GM19351 (cell line): Measurements from ENCODE around the gene BRDT.
A peak's percentile ranks its signal among the peaks of the same experiment; 100 is the strongest.

ENCODE experiments used
- ATAC-seq: cut with Tn5 transposase; IDR thresholded peaks from one replicate; pipeline ENCODE4 v1.9.1; 2021; ENCODE audit warnings: mild to moderate bottlenecking, moderate library complexity; ENCODE audit not compliant: unreplicated experiment

The BRDT gene

DNA sequence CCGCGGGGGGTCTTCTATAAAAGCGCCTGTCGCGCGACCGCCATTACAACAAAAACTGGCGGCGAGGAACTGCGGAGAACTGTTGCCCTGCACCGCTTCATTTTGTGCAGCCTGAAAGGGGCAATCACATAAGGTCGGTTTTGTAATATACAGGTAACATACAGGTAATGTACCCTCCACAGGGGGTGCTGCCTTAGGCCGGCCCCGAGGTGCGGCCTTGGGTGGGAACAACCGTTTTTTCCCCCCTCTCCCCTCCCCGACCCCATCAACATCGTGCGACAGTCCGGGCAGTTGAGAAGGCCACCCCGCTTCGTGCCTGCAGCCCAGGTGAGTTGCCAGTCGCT lies at the start of gene BRDT:
Gene BRDT (plus strand): TSS at position 46 of the 344 bp plus-strand sequence. CDS start 13,354 bp downstream, outside the sequence.
- ATAC-seq: no peak

DNA sequence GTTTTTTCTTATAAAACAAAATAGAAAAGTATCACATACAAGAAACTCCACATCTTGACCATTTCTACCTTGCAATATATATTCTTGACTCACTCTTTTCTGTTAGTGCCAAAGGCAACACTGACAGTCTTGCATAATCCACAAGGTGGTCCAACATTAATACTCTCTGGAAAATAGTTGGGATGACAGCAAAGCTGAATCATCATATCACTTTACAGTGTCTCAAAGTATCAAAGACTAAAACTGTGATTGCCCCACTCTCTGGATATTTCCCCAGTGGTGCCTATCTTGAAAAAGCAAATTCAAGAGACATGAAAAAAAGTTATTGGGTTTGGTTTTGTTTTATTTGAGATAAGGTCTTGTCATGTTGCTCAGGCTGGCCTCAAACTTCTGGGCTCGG lies 48.6 kb upstream of the BRDT start:
- no peak for ATAC-seq

DNA sequence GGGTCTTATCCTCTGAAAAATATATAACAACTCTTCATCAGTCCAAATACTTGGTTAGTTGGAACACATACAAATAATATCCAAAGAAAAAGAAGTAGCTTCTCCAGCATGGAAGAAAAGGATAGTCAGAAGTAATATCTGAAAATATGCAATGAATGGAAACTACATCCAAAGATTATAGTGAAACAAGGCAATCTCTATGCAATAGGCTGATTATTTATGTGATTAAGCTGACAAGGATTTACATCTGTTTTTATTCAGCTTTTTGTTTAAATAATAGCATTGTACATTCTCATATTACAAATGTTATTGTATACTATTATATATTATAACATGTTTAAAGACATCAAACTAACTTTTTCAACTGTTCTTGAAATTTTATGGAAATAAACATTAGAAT lies 48.0 kb upstream of the BRDT start:
- no peak for ATAC-seq

DNA sequence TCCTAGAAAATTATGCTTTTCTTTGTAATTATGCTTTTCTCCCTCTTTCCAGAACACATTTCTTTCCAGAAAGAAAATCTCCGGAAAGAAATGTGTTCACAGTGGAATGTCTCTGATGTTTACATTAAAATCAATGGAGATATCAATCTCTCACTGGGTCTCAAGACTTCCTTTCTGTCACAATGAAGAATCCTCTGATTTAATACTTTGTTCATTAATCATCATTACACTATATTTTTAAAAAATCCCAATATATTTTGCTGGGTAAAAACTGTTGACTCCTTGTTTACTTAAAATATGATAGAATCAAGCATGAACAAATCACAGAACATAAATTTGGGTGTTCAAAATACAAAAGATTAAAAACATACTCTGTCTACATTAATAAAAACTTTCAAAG lies 36.9 kb upstream of the BRDT start:
- ATAC-seq: no peak

DNA sequence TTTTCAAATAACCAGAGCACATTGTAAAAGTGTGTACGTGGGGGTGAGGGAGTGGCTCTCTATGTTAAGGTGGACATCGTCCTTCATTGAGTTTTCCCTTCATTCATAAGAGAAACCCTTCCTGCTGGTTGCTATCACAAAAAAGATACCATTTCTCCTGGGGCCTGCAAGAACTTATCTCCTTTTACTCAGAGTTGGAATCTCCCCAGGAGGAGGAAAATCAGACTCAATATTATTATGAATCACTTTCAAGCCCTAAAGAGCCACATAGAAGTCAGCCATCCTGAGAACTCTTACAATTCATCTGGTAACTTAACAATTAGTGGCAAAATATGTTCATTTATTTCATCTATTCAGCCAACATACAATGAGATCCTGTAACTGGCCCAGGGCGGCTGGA lies 36.2 kb upstream of the BRDT start:
- no peak for ATAC-seq

DNA sequence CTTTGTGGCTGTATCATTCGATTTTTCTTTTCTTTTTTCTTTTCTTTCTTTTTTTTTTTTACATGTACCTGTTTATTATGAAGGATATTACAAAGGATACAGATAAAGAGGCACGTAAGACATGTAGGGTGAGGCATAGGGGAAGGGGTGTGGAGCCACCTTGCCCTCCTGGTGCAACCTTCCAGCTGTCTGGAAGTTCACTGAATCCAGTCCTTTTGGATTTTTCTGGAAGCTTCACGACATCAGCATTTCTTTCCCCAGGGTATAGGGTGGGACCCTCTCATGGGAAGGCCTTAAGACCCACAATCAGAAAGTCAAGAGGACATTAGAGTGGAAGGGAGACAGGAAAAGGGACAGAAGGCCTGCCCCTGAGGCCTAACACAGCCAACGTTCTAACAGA lies 33.2 kb upstream of the BRDT start:
- ATAC-seq: no peak

DNA sequence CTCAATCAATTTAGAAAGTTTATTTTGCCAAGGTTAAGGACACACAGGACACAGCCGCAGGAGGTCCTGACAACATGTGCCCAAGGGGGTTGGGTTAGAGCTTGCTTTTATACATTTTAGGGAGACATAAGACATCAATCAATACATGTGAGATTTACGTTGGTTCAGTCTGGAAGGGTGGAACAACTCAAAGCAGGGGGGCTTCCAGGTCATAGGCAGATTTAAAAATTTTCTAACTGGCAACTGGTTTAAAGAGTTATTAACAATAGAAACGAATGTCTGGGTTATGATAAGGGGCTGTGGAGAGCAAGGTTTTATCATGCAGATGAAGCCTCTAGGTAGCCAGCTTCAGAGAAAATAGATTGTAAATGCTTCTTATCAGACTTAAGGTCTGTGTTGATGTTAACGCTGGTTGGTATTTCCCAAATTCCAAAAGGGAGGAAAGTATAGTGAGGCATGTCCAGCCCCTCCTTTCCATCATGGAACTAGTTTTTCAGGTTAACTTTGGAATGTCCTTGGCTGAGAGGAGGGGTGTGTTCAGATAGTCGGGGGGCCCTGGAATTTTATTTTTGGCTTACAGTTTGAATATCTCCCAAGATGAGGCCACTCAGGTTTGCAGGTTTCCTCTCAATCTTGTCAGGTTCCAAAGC lies 32.3 kb upstream of the BRDT start:
- ATAC-seq: no peak

DNA sequence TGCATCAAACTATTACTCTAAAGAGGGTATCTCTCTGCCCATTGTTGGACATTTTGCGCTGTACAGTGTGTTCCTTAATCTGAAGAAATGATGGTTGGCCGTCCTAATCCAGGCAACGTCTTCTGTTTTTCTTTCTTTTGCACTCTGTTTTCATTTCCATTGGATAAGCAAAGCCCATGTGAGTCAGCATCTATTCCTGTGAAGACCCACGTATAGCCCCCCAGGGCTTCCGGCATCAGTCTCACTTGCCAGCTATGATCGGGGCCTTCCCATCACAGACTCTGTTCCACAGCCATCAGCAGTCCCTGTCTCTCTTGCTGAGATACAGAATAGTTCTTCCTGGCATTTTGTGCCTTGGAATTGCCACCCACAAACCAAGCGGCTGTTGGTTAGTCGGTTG lies 29.2 kb upstream of the BRDT start:
- no peak for ATAC-seq

DNA sequence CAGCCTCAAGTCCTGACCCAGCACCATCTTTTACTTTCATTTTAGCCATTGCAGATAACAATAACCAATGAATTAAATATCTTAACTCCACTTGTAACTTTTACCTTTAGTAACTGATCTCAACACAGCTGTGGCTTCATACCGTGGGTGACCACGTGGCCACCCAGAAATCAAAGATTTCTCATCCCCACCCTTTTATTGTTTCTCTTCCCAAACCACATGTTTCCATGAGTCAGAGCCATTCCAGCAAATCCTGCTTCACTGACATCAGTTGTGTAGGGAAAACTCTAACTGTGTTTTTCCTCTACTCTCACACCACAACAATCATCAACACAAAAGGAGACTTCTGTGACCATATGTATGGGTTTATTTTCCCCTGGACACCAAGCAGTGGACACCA lies 25.1 kb upstream of the BRDT start:
- no peak for ATAC-seq

DNA sequence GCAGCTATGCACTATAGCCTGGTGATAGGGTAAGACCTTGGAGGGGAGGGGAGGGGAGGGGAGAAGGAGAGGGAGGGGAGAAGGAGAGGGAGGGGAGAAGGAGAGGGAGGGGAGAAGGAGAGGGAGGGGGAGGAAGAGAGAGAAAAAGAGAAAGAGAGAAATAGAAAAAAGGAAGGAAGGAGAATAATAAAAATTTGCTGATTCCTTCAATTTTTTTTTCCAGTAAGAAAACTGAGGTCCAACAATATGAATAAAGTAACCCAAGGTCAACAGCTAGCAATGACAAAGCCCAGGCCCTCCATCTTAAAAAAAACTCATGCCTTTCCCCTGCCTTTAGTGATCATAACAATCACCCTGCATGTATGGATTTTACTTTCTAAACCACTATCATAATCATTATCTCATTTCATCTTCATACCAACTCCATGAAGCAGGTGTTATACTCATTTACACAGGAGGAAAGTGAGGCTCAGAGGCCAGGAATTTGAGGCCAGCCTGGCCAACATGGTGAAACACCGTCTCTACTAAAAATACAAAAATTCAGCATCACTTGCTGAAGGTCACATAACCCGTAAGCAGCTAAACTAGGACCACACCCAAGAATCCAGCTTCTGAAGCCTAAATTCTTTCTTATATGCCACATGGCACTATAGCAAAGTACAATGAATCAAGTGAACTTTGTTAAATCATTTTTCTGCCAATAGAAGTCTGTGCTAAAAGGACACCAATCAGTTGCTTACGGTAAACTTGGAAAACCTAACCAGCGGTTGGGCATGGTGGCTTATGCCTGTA lies 23.4 kb upstream of the BRDT start:
- no peak for ATAC-seq

DNA sequence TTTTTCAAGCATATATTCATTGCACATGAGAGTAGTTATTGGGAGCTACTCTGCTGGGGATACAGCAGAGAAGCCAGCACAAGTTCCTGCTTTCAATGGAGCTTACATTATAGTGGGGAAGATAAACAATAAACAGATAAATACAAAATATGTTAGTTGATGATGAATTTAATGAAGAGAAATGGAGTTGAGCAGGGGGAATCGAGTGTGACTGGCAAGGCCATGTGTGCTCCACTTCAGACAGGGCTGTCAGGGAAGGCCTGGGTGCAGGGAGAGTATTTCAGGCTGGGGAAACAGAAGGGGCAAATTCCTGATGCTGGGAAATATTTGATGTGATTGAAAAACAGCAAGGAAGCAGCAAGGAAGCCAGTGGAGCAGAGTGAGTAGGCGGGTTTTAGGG lies 21.2 kb upstream of the BRDT start:
- ATAC-seq: no peak

DNA sequence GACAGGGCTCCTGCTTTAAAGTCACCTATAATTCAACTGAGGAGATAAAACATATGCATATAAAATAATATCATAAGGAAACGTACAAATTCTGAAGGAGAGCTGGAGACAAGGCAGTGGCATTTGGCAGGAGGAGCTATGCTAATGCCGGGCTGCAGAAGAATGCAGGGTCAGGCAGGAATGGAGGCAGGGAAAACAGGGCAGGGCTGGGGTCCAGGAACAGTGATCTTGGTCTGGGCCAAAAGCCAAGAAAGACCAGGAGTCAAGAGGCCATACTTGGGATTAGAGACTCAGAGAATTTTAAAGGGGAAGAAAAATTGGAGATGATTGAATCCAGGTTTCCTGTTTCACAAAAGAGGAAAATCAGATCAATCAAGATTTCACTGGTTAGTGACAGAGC lies 20.0 kb upstream of the BRDT start:
- no peak for ATAC-seq

DNA sequence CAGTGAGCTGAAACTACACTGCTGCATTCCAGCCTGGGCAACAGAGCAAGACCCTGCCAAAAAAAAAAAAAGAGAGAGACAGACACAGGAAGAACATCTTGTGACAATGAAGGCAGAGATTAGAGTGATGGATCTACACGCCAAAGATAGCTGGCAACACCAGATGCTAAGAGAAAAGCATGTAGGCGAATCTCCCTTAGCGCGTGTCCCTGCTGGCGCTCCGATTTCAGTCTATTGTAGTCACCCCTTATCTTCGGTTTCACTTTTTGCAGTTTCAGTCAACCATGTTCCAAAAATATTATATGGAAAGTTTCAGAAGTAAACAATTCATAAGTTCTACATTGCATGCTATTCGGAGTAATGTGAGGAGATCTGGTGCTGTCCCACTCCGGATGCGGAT lies 11.6 kb upstream of the BRDT start:
- no peak for ATAC-seq

DNA sequence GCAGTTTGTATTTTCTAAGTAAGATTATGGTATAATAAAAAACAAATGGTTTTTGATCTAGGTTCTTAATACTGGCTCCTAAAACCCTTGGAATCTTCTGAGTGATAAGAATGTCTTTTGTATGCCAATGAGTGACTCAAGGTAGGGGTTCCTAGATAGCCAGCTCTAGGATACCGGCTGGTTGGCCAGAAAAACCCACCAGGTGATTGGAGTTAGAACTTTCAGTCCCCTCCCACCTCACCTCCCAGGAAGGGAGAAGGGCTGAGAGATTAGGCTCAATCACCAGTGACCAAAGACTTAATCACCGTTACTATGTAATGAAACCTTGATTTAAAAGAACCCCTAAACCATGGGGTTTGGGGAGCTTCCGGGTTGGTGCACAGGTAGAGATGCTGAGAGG lies 8.7 kb upstream of the BRDT start:
- ATAC-seq: no peak

DNA sequence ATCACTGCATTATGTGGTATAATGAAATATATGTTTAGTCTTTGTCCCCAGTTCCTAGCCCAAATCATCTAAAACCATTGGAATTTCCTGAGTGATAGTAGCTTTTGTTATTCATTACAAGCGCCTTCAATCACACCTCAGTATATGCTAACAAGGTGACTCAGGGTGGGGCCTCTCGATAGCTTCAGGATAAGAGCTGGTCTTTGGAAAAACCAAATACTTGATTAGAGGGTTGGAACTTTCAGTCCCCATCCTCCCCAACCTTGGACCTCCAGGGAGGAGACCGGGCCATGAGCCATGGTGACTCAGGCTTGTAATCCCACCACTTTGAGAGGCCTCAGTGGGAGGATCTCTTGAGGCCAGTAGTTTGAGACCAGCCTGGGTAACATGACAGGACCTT lies 5.1 kb upstream of the BRDT start:
- no peak for ATAC-seq

DNA sequence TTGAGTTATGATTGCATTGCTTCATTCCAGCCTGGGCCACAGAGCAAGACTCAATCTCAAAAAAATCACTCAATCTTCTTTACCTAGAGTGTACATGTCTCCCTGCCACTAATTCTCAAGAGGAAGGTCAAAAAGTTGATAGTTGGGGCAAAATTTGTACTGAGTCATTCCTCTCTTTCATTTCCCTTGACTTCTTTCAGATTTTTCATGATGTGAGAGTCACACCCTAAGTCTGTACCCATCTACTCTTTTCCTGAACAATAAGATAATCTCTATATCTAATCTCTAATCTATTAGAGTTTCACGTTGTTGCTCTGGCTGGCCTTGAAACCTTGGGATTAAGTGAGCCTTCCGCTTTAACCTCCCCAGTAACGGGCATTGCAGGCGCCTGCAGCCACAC lies 1.1 kb upstream of the BRDT start:
- peak; percentile 83 for ATAC-seq

DNA sequence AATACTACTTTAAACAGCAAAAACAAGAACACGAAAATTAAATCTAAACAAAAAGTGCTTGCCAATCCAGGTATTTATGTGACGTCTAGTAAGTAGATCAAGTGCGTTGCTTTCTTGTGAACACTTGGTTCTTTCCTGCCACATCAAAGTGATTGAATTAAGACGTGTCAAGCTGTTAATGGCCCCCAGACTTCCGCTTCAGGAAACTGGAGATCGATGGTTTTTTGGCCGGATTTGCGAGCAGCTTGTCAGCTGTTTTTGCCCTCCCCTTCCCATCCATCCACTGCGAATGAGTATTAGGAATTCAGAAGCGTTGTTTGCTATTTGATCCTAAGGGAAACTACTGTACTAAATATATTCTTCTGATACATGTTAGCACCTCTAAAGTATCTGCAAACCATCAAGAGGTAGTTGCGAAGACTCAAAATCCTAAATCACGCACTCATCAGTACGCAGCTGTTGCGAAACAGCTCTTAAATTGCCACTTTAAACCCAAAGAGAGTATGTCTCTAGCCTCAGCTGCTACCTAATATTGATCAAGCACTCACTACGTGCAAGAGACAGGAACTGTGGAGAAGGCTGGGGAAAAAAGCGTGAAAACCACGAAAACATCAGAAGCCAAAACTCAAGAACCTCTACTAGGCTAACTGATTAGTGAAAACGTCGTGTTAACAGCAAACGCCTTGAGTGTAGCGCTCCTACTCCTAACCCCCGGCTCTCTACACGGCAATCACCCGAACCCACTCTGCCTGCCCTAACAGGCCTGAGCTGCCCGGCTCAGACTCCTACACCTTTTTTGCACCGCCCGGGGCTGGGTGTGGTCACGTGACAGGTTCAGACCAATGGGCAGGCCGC lies 473 bp upstream of the BRDT start:
- ATAC-seq: no peak

DNA sequence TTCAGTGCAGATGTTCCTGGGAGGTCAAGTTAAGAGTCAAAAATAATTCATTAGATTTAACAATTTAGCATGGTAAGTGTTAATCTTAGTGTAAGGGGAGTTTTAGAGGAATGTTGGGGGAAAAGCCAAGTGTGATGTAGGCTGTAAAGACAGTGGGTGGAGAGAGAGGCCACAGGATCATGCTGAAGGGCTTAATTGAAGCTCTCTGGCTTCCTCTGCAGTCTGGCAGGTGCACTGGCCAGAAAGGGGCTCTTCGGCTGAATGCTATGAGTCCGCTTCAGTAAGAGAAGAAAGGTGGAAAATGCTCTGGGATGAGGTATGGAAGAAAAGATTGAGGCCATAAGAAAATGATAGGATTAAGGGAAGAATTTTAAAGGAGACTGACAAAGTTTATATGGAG lies 3.0 kb downstream of the BRDT start:
- ATAC-seq: no peak

DNA sequence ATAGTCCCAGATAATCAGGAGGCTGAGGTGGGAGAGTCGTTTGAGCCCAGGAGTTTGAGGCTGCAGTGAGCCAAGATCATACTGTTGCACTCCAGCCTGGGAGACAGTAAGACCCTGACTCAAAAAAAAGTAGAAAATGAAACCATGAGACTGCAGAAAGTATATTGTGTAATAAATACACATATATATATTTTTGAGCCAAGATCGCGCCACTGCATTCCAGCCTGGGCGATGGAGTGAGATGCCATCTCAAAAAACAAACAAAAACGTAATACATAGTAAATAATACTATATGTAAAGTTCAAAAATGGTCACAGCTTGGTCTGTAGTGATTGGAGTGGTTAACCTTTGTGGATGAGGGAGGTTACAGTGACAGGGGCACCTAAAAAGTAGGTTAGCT lies 9.7 kb downstream of the BRDT start:
- ATAC-seq: no peak

DNA sequence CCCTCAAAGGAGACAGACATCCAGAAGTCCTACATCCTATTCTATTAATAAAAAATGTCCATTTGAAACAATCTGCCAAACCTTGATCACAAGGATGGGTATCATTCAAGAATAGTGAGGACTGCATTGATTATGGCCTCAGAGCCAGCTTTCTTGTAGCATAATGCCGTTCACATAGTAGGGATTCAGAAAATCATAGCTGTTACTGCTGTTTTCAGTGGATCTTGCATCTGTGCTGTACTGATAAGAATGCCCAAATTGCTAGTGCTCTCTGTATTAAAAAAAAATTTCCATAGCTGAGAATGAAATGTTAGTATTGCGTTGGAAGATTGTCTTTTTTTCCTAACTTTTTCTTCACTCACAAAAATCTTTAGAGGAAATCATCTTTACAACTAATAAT lies 19.1 kb downstream of the BRDT start:
- ATAC-seq: no peak

DNA sequence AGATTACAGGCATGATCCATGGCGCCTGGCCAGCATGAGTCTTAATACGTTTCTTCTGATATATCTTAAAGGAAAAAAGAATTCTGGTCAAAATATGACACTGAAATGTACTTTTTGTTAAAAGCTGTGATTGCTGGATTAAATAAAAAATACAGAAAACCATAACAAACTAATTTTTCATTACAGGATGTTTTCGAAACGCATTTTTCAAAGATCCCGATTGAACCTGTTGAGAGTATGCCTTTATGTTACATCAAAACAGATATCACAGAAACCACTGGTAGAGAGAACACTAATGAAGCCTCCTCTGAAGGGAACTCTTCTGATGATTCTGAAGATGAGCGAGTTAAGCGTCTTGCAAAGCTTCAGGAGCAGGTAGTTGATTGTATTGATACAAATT lies 30.2 kb downstream of the BRDT start:
- ATAC-seq: no peak

DNA sequence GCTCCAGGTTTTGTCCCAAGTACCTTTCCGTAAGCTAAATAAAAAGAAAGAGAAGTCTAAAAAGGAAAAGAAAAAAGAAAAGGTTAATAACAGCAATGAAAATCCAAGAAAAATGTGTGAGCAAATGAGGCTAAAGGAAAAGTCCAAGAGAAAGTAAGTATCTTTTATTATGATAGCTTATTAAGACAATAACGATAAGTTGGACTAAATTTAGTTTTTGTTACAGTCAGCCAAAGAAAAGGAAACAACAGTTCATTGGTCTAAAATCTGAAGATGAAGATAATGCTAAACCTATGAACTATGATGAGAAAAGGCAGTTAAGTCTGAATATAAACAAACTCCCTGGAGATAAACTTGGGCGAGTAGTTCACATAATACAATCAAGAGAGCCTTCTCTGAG lies 31.5 kb downstream of the BRDT start:
- ATAC-seq: no peak
